ENCODE measurements around the gene PSTPIP2.

The PSTPIP2 gene

DNA sequence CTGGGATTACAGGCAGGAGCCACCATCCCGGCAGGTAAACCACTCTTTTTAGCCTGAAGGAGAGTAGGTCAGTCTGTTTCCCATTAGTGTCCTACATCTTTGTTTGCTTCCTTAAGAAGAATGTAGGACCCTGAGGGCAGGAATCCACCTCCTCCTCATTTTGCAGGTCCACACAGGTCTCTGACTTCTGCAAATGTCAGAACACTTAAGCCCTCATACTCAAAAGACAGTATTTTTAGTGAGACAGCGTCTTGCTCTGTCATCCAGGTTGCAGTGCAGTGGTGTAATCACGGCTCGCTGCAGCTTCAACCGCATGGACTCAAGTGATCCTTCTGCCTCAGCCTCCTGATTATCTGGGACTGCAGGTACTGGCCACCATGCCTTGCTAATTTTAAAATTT is 9.3 kb downstream of the PSTPIP2 start:
- Histone ChIP-seq H3K4me3 (ENCODE audit: insufficient read depth, low read length, poor library complexity, severe bottlenecking) (no peak overlapping the region), H4K20me1 (ENCODE audit: low read depth, low read length) (no peaks in the 10 kb centered on the region), H3K9me2 (replicated peaks; ENCODE audit: insufficient read depth, low read length) (no peaks in the 10 kb centered on the region), H3F3A (ENCODE audit: insufficient read depth) (no peaks in the 10 kb centered on the region), H3K79me2 (ENCODE audit: insufficient read depth, low read length) (no peaks in the 10 kb centered on the region), H3K36me3 (ENCODE audit: low read length) (no peaks in the 10 kb centered on the region), H3K9me3 (ENCODE audit: insufficient read depth, low read length) (no peaks in the 10 kb centered on the region), H3K27me3 (ENCODE audit: low read length) (no peaks in the 10 kb centered on the region), H3K27ac (ENCODE audit: low read depth, low read length) (no peak overlapping the region), H2AFZ (ENCODE audit: low read depth, low read length, severe bottlenecking) (no peak overlapping the region), H3K9ac (ENCODE audit: low read length) (no peak overlapping the region), H3K4me2 (ENCODE audit: low read depth, low read length, poor library complexity, severe bottlenecking) (no peak overlapping the region)
- TF ChIP-seq EZH2phosphoT487 (conservative IDR thresholded peaks at IDR 0.05; ENCODE audit: low read length) = no peak
- TF ChIP-seq, protein P1, sequence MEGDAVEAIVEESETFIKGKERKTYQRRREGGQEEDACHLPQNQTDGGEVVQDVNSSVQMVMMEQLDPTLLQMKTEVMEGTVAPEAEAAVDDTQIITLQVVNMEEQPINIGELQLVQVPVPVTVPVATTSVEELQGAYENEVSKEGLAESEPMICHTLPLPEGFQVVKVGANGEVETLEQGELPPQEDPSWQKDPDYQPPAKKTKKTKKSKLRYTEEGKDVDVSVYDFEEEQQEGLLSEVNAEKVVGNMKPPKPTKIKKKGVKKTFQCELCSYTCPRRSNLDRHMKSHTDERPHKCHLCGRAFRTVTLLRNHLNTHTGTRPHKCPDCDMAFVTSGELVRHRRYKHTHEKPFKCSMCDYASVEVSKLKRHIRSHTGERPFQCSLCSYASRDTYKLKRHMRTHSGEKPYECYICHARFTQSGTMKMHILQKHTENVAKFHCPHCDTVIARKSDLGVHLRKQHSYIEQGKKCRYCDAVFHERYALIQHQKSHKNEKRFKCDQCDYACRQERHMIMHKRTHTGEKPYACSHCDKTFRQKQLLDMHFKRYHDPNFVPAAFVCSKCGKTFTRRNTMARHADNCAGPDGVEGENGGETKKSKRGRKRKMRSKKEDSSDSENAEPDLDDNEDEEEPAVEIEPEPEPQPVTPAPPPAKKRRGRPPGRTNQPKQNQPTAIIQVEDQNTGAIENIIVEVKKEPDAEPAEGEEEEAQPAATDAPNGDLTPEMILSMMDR (IDR thresholded peaks at IDR 0.05; ENCODE audit: insufficient read depth, low read length, poor library complexity, severe bottlenecking) = no peak

- no peaks in the 10 kb centered on the region for H3K9me3 ChIP-seq (ENCODE audit: insufficient read depth, low read length)
- H3K79me2 ChIP-seq (ENCODE audit: insufficient read depth, low read length) = no peaks in the 10 kb centered on the region
- H3K9ac ChIP-seq (ENCODE audit: low read length) = no peak overlapping the region
- H4K20me1 ChIP-seq (ENCODE audit: low read depth, low read length) = no peaks in the 10 kb centered on the region
- H2AFZ ChIP-seq (ENCODE audit: low read depth, low read length, severe bottlenecking) = no peak overlapping the region
- no peaks in the 10 kb centered on the region for H3F3A ChIP-seq (ENCODE audit: insufficient read depth)
- H3K9me2 ChIP-seq (replicated peaks; ENCODE audit: insufficient read depth, low read length) = no peaks in the 10 kb centered on the region
- no peak overlapping the region for H3K4me2 ChIP-seq (ENCODE audit: low read depth, low read length, poor library complexity, severe bottlenecking)
- TF ChIP-seq EZH2phosphoT487 (conservative IDR thresholded peaks at IDR 0.05; ENCODE audit: low read length) = no peak
- TF ChIP-seq, protein P1 (IDR thresholded peaks at IDR 0.05; ENCODE audit: insufficient read depth, low read length, poor library complexity, severe bottlenecking) = no peak
- H3K36me3 ChIP-seq (ENCODE audit: low read length) = no peaks in the 10 kb centered on the region
- no peak overlapping the region for H3K27ac ChIP-seq (ENCODE audit: low read depth, low read length)
- H3K4me3 ChIP-seq (ENCODE audit: insufficient read depth, low read length, poor library complexity, severe bottlenecking) = no peak overlapping the region
- no peaks in the 10 kb centered on the region for H3K27me3 ChIP-seq (ENCODE audit: low read length)
Observed at GRCh38 chr18:46061796-46062195, 10.3 kb downstream of the PSTPIP2 start.

- Histone ChIP-seq H3K36me3 (ENCODE audit: low read length) (no peaks in the 10 kb centered on the region), H3F3A (ENCODE audit: insufficient read depth) (no peaks in the 10 kb centered on the region), H3K79me2 (ENCODE audit: insufficient read depth, low read length) (no peaks in the 10 kb centered on the region), H3K4me3 (ENCODE audit: insufficient read depth, low read length, poor library complexity, severe bottlenecking) (no peak overlapping the region), H2AFZ (ENCODE audit: low read depth, low read length, severe bottlenecking) (no peak overlapping the region), H3K27me3 (ENCODE audit: low read length) (no peaks in the 10 kb centered on the region), H3K4me2 (ENCODE audit: low read depth, low read length, poor library complexity, severe bottlenecking) (no peak overlapping the region), H3K9ac (ENCODE audit: low read length) (no peak overlapping the region), H3K27ac (ENCODE audit: low read depth, low read length) (no peak overlapping the region), H3K9me2 (replicated peaks; ENCODE audit: insufficient read depth, low read length) (no peaks in the 10 kb centered on the region), H3K9me3 (ENCODE audit: insufficient read depth, low read length) (no peaks in the 10 kb centered on the region), H4K20me1 (ENCODE audit: low read depth, low read length) (no peaks in the 10 kb centered on the region)
- TF ChIP-seq, protein P1 (IDR thresholded peaks at IDR 0.05; ENCODE audit: insufficient read depth, low read length, poor library complexity, severe bottlenecking) = no peak
- no peak for TF ChIP-seq EZH2phosphoT487 (conservative IDR thresholded peaks at IDR 0.05; ENCODE audit: low read length)
Observed at GRCh38 chr18:46061387-46061786, 10.7 kb downstream of the PSTPIP2 start.

All from SU-DHL-6 (cell line).